GM18519 (cell line): Measurements from ENCODE around the gene NGRN.

Source experiments
- ATAC-seq: cut with Tn5 transposase; IDR thresholded peaks from one replicate; pipeline ENCODE4 v1.9.1; 2021; ENCODE audit warnings: mild to moderate bottlenecking, moderate library complexity; ENCODE audit not compliant: unreplicated experiment, low FRiP score

Gene NGRN

DNA sequence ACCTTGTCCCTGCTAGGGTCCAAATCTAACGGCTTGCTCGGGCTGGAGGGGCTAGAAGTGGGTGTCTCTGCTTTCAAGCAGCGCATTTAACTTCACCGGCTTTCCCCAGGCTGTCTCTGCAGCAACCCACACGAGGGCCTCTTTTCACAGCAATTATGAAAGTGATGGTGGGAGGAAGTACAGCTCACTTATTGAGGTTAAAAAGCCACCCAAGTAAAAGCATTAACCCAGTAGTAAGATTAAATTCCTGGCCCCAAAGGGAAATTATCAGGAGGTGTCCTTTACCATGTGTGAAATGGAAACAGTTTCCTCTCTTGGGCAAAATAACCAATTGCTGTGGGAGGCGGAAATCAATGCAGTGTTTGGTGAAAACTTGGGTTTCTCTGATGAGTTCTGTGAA lies 41.1 kb downstream of the NGRN start:
- no peak for ATAC-seq

DNA sequence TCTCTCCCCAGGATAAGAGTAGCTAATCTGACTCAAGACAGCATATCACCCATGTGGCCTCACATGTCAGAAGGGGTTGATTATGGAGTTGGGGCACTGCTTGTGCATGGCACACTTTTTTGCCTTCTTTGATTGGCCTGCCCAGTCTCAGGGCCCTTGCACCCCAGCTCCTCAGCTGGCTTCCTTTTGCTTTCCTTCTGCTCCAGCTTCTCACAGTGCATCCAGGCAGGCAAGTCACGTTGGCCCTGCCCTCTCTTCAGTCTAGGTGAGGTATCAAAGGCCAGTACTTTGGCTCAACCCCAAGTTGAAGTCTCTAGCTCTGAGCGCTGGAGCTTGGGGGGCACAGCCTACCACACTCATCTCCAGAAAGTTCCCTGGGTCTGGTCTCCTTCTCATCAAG lies 42.2 kb downstream of the NGRN start:
- ATAC-seq = no peak

DNA sequence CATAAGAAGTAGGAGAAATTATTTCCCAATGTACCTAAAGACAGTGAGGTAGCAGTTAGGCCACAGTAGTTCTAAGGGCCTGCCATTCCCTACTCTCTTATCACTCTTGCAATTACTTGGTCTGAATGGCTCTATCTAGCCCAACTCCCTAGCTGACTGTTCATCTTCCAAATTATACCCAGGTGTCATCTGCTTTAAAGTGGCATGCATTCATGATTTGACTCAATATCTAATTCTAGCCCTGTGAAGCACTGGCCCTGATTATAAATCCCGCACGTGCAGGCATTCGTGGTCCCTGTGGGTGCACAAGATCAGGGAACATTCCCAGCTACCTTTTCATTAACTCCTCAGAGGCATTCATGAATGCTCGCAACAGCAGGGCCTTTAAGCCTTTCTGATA lies 43.5 kb downstream of the NGRN start:
- ATAC-seq = no peak

DNA sequence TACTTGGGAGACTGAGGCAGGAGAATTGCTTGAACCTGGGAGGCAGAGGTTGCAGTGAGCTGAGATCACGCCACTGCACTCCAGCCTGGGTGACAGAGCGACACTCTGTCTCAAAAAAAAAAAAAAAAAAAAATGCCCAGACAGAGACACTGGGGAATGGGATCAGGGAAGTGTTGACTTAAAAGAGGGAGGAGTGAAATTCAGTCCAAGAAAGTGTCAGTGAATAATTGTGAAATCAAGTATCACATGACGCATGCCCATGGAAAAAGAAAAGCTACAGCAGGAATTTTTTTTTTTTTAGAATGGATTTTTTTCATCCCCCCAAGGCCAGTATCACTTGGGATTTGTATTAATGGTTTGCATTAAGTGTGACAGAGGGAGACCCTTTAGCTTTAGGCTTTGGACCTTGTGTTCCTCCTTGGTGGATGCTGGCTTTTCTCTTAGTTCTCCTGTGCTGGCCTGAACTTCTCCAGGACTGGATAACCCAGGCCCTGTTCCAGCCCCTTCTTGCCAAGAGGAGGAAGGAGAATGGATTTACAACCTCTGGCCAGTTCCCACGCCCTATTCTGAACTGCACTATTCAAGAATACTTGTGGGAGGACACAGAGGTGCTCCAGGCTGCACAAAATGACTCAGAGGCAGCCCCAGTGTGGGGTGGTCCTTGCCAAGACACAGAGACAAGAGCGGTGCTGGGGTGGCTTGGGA lies 50.0 kb downstream of the NGRN start:
- no peak for ATAC-seq

DNA sequence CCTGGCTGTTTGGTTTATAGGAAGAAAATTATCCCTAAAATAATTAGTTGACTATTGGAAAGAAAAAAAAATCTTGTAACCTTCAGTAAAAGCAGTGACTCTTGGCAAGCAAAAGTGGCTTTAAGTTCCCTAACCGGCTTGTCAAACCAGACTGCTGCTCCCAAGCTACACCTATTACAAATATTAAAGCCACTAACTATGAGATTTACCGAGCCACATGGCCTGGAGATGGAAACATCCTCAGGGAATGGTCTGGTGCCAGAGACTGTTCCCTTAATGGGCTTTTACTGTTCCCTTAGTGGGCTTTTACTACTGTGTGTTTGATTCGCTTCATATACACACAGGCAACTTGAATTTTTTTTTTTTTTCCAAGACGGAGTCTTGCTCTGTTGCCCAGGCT lies 50.7 kb downstream of the NGRN start:
- no peak for ATAC-seq

DNA sequence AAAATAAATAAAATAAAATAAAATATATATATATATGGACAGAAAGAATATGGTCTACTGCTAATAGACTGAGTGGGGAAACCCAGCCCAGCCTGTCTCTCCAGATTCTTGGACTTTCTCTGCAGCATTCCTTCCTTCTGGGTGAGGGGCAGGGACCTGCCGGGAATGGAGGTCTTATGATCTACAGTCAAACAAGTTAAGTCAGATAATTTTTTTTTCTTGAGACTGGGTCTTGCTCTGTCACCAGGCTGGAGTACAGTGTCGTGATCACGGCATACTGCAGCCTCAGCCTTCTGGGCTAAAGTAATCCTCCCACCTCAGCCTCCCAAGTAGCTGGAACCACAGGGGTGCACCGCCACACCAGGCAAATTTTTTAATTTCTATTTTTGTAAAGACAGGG lies 53.1 kb downstream of the NGRN start:
- no peak for ATAC-seq

DNA sequence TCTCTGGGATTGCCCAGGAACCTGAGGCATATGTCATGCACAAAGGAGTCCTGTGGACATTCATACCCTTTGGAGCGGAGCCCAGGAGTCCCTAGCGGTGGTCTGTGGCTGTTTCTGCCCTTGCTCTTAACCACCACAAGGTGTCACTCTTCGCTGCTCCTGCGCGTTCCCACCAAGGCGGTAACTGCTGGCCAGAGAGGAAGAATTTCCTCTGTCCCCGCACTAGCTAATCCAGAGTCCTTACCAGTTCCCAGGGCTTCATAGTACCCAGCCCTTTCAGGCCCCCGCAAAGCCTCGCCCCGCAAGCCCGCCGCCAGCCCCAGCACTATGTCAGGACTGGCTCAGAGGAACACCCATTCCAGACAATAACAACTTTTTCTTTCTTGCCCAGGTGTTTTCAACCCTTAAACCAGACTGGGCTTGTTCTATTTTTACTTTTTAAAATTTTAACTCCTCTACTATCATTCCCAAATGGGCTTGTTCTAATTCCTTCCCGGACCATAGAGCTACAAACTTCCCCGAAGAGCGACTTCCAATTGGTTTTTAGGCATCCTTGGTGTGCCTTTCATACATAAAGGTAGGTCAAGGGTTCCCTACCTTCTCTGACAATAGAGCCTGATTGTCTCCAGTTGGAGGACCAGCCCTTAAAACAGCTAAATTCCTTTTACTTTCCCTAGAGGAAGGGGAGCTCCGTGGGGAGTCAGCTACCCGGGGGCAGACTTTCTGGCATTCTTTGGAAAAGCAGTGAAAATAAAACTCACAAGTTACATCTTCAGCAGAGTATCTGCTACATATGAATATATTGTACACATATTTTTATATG lies 54.8 kb downstream of the NGRN start:
- peak; percentile 64 for ATAC-seq

DNA sequence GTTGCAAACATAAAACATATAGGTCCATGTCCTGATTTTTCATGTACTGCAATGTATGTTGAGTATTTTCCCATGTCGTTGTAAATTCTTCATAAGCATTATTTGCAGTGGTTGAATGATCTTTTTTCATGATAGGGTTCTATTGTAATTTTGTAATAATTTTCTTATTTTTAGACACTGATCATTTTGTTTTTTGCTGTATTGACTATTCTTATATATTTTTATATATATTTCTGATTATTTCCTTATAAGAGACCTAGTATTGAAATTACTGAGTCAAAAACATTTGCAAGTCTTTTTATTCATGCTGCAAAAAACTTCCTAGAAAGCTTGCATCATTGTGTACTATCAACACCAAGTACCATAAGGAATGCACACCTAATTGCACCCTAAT lies 55.4 kb downstream of the NGRN start:
- no peak for ATAC-seq
